Peyer's patch (tissue), 4 donors: ENCODE data around the gene CTXN2.

Source experiments
- CTCF ChIP-seq, 6 experiments: fragments of 450-650 bp in 4 of 6; fragments of 200-600 bp in 2 of 6; sonication (generic) in 1 of 6; IDR thresholded peaks; one replicate each; pipeline ENCODE4 v1.5.1; 2017 to 2019; ENCODE audit warnings: antibody characterized with exemption in 6 of 6, mild to moderate bottlenecking in 3 of 6, moderate library complexity in 1 of 6
- POLR2A ChIP-seq, 2 donors: fragments of 450-650 bp; IDR thresholded peaks; one replicate each; pipeline ENCODE4 v1.5.1; 2017; ENCODE audit warnings: antibody characterized with exemption in 2 of 2, mild to moderate bottlenecking in 2 of 2, moderate library complexity in 2 of 2

- TF ChIP-seq CTCF (IDR thresholded peaks at IDR 0.05) (no peak), POLR2A (IDR thresholded peaks at IDR 0.05) (no peak)
Observed at GRCh38 chr15:48221885-48222284, 30.4 kb downstream of the CTXN2 start.
